ENCODE measurements around the gene COL3A1.

- TF ChIP-seq, protein P1, sequence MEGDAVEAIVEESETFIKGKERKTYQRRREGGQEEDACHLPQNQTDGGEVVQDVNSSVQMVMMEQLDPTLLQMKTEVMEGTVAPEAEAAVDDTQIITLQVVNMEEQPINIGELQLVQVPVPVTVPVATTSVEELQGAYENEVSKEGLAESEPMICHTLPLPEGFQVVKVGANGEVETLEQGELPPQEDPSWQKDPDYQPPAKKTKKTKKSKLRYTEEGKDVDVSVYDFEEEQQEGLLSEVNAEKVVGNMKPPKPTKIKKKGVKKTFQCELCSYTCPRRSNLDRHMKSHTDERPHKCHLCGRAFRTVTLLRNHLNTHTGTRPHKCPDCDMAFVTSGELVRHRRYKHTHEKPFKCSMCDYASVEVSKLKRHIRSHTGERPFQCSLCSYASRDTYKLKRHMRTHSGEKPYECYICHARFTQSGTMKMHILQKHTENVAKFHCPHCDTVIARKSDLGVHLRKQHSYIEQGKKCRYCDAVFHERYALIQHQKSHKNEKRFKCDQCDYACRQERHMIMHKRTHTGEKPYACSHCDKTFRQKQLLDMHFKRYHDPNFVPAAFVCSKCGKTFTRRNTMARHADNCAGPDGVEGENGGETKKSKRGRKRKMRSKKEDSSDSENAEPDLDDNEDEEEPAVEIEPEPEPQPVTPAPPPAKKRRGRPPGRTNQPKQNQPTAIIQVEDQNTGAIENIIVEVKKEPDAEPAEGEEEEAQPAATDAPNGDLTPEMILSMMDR (IDR thresholded peaks at IDR 0.05; ENCODE audit: borderline replicate concordance, extremely low read depth, low read length, poor library complexity, severe bottlenecking) = peak; percentile 12
- TF ChIP-seq EZH2 (IDR thresholded peaks at IDR 0.05; ENCODE audit: borderline replicate concordance, low read depth, low read length, severe bottlenecking) = no peak
These were observed 9.9 kb downstream of the COL3A1 start for GRCh38 chr2:188984065-188984491.

Measured in DND-41 (cell line).